Activated CD8-positive, alpha-beta memory T cell treated with anti-CD3 and anti-CD28 coated beads, Interleukin-2, amount 10 ng/mL, durations not matched to agents 7 days and 5 days (primary cell): ENCODE results near the gene PLCH1. TPM values are rescaled to one million over a fixed set of nuclear protein-coding genes. Genes with fewer than 3 reads are reported as not detected.

Source experiments
- ATAC-seq: fragments of 150-1000 bp; cut with Tn5 transposase; one replicate; pipeline ENCODE4 v1.10.0; 2021; ENCODE audit warnings: moderate library complexity
- CTCF ChIA-PET: fragments of 350-600 bp; sonication (Branson Sonifier 250); formaldehyde crosslinking; loops from one replicate; lab custom pipeline; 2021; ENCODE audit warnings: antibody characterized with exemption; lab: Charles Lee
- DNase-seq: peaks from one replicate; pipeline ENCODE4 v3.0.0-alpha.2; 2020
- H3K27ac Mint-ChIP-seq: one replicate; pipeline ENCODE4 v1.8.0; 2021; ENCODE audit warnings: mild to moderate bottlenecking, mixed read lengths
- H3K27me3 Mint-ChIP-seq: one replicate; pipeline ENCODE4 v1.8.0; 2021; ENCODE audit warnings: mixed read lengths
- H3K36me3 Mint-ChIP-seq: one replicate; pipeline ENCODE4 v1.8.0; 2021; ENCODE audit warnings: mild to moderate bottlenecking, mixed read lengths
- H3K4me1 Mint-ChIP-seq: one replicate; pipeline ENCODE4 v1.8.0; 2021; ENCODE audit warnings: mixed read lengths
- H3K4me3 Mint-ChIP-seq: one replicate; pipeline ENCODE4 v1.8.0; 2021; ENCODE audit warnings: mild to moderate bottlenecking, moderate library complexity, mixed read lengths
- H3K9me3 Mint-ChIP-seq: one replicate; pipeline ENCODE4 v1.8.0; 2022; ENCODE audit warnings: low read depth, mixed read lengths
- total RNA-seq, 2 experiments: library from RNA; stranded (reverse); gene quantifications; one replicate each; pipeline ENCODE4 v1.2.3, GENCODE V29; 2021

PLCH1 gene
- total RNA-seq, 2 experiments from 2014 or later: 0.26 to 0.58 TPM

DNA sequence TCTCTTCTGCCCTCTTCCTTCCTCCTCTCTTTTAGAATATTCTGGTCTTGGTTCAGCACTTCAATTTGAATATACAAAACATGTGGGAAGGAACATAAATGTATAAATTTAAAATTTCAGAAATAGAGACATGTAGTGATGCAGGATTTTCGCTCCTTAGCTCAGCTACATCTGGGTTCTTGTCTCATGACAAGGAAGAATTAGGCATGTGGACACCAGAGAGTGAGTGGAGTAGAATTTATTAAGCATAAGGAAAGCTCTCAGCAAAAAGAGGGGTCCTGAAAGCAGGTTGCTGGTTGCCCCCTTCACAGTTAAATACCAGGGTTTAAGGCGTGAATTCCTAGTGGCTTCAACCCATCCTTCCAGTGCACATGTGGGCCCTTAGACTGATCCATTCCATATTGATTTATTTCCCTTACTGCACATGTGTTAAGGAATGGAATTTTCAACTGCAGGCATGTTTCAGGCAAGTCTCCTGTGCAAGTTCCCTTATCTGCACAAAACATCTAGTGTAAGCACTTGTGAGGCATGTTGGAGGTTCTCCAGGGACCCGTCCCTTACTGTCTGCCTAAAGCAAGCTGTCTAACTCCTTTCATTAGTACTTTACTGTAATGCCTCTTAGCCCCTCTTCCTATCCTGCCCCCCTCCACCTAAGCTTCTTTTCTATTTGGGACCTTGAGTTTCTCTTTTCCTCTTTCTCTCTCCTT, 318.2 kb downstream of the PLCH1 start:
- Mint-ChIP-seq H3K9me3 (peaks cover 4% of the 10 kb centered on the region), H3K36me3 (no peaks in the 10 kb centered on the region), H3K4me1 (no peaks in the 10 kb centered on the region), H3K4me3 (no peak overlapping the region), H3K27me3 (no peaks in the 10 kb centered on the region), H3K27ac (no peak overlapping the region)
- CTCF ChIA-PET: no interaction called here
- no peak for DNase-seq
- no peak for ATAC-seq

DNA sequence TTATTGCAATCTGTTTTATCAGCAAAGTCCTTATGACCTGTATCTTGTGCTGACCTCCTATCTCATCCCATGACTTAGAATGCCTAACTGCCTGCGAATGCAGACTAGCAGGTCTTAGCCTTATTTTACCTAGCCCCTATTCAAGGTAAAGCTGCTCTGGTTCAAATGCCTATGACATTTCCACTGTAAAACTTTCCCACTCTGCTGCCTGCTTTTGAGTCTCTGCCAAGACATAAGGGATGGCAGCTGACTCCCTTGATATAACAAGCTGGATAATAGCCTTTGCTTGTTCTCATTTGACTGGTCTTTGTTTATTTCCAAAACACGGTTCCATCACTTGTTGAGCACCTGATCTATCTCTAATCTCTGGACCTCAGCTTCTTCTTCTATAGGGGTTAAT, 319.5 kb downstream of the PLCH1 start:
- Mint-ChIP-seq H3K4me1 (no peaks in the 10 kb centered on the region), H3K4me3 (no peak overlapping the region), H3K9me3 (peaks cover 4% of the 10 kb centered on the region), H3K36me3 (no peaks in the 10 kb centered on the region), H3K27me3 (no peaks in the 10 kb centered on the region), H3K27ac (no peak overlapping the region)
- DNase-seq (no peak), ATAC-seq (no peak)
- CTCF ChIA-PET: no interaction called here

- Mint-ChIP-seq H3K4me3 (no peak overlapping the region), H3K9me3 (peaks cover 4% of the 10 kb centered on the region), H3K36me3 (no peaks in the 10 kb centered on the region), H3K4me1 (no peaks in the 10 kb centered on the region), H3K27me3 (no peaks in the 10 kb centered on the region), H3K27ac (no peak overlapping the region)
- CTCF ChIA-PET: no interaction called here
- ATAC-seq (no peak), DNase-seq (no peak)
Observed at GRCh38 chr3:155424323-155424710, 320.6 kb downstream of the PLCH1 start.

DNA sequence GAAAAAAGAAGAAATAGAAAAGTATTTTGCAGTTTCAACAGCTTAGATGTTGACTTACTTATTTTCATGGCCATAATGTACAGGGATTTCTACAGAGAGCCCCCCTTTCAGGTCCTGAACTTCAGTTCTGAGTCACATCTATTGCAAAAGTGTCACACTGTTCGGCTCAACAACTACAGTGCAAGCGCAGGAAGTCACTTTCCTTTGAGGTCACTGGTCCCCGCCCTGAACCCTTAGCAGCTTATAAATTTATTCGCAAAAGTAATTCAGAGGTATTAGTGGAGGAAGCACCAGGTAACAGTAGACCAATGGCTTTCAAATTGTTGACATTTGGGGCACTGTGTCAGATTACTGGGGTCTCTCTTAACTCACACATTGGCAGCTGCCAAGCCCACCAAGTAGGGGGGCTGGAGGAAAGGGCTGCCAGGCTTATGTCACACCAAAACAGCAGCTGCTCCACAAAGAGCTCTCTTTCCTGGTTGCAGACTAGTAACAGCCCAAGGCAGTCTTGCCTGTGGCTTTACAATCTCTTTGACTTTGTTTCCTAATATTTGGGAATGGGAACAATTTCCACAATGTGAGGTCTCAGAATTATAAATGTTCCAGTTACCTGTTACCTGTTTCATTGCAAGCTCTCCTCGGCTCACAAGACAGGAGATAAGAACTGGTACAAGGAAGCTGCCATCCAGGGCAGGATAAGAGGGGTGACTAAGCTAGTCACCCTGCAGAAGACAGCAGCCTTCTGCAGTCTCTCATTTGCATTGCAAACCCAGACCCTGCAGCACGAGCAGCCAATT, 321.1 kb downstream of the PLCH1 start:
- Mint-ChIP-seq H3K4me3 (no peak overlapping the region), H3K9me3 (peaks cover 4% of the 10 kb centered on the region), H3K27ac (no peak overlapping the region), H3K27me3 (no peaks in the 10 kb centered on the region), H3K36me3 (no peaks in the 10 kb centered on the region), H3K4me1 (no peaks in the 10 kb centered on the region)
- CTCF ChIA-PET: no interaction called here
- ATAC-seq: no peak
- no peak for DNase-seq

DNA sequence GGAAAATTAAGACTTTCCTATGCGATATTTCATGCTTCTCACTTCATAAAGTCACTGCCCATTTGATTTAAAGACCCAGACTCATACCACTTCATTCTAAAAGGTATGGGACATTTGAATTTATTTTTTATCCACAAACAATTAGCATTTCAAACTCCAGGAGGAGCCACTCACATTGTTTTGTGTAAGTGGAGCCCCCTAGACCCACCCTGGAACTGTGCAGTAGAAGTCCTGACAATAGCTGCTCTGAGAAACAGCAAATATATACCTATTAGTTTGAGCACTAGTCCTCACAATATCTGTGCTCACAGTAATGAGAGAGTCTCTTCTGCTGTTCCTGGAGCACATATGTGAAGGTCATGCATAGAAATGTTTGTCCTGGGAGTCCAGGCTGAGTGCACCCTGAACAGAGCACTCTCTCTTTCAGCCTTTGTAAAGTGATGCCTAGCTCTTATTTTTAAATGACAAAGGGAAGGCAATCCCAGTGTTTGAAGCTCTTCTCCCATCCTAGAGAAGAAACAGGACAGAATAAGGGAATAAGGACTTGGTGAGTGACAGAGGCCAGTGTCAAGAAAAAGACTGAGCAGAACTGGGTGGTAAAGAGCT, 323.9 kb downstream of the PLCH1 start:
- H3K4me3 Mint-ChIP-seq: no peak overlapping the region
- no peaks in the 10 kb centered on the region for H3K9me3 Mint-ChIP-seq
- CTCF ChIA-PET: no interaction called here
- no peaks in the 10 kb centered on the region for H3K36me3 Mint-ChIP-seq
- no peak for ATAC-seq
- no peak overlapping the region for H3K27ac Mint-ChIP-seq
- no peaks in the 10 kb centered on the region for H3K27me3 Mint-ChIP-seq
- no peaks in the 10 kb centered on the region for H3K4me1 Mint-ChIP-seq
- no peak for DNase-seq

GRCh38 chr3:155420406-155420805, 324.5 kb downstream of the PLCH1 start:
- no peak for DNase-seq
- H3K27ac Mint-ChIP-seq: no peak overlapping the region
- CTCF ChIA-PET: no interaction called here
- no peak overlapping the region for H3K4me3 Mint-ChIP-seq
- H3K4me1 Mint-ChIP-seq: no peaks in the 10 kb centered on the region
- no peaks in the 10 kb centered on the region for H3K9me3 Mint-ChIP-seq
- ATAC-seq: no peak
- no peaks in the 10 kb centered on the region for H3K27me3 Mint-ChIP-seq
- no peaks in the 10 kb centered on the region for H3K36me3 Mint-ChIP-seq

DNA sequence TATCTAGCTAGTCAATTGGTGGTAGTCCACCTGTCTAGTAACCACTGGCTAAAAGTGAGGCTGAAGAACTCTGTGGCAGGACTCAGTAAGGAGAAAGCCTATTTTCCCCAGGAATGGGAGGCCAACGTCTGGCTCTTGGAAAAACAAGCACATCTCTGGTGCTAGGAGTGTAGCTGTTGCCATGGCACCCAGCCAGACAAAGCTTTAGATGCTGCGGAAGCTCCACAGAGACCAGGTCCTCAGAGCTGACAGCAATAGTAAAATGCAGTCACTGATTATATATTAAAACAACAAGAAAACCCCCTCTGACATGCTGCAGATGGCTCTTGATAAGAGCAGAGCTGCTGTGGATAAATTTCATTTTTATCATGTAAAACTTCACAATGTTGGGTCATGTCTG, 326.5 kb downstream of the PLCH1 start:
- ATAC-seq (no peak), DNase-seq (no peak)
- CTCF ChIA-PET: no interaction called here
- H3K27ac Mint-ChIP-seq: no peak overlapping the region
- H3K9me3 Mint-ChIP-seq: no peaks in the 10 kb centered on the region
- H3K36me3 Mint-ChIP-seq: no peaks in the 10 kb centered on the region
- H3K4me3 Mint-ChIP-seq: no peak overlapping the region
- no peaks in the 10 kb centered on the region for H3K27me3 Mint-ChIP-seq
- no peaks in the 10 kb centered on the region for H3K4me1 Mint-ChIP-seq

DNA sequence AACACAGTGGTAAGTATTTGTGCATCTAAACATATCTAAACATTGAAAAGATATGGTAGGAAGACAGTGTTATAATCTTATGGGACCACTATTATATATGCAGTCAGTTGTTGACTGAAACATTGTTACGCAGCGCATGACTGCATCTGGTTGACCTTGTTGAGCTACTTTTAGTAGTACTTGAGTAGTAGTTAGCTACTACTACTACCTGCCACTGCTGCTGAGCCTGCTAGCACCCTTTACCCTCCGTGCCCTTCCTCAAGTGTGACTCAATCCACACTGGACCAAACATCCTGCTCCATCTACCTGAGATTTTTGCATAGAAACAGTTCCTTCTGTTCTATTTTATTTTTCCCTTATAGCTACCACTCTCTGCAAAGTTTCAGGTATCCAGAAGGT, 327.8 kb downstream of the PLCH1 start:
- DNase-seq (no peak), ATAC-seq (no peak)
- Mint-ChIP-seq H3K4me3 (no peak overlapping the region), H3K27ac (no peak overlapping the region), H3K27me3 (no peaks in the 10 kb centered on the region), H3K9me3 (no peaks in the 10 kb centered on the region), H3K4me1 (no peaks in the 10 kb centered on the region), H3K36me3 (no peaks in the 10 kb centered on the region)
- CTCF ChIA-PET: no interaction called here

GRCh38 chr3:155416500-155417118, 328.3 kb downstream of the PLCH1 start:
- no peak for DNase-seq
- H3K4me3 Mint-ChIP-seq: no peak overlapping the region
- H3K4me1 Mint-ChIP-seq: no peaks in the 10 kb centered on the region
- no peaks in the 10 kb centered on the region for H3K27me3 Mint-ChIP-seq
- no peaks in the 10 kb centered on the region for H3K9me3 Mint-ChIP-seq
- H3K36me3 Mint-ChIP-seq: no peaks in the 10 kb centered on the region
- no peak overlapping the region for H3K27ac Mint-ChIP-seq
- CTCF ChIA-PET: no interaction called here
- no peak for ATAC-seq

GRCh38 chr3:155412904-155413303, 332.0 kb downstream of the PLCH1 start:
- H3K27ac Mint-ChIP-seq: no peak overlapping the region
- no peak for DNase-seq
- CTCF ChIA-PET: no interaction called here
- H3K4me3 Mint-ChIP-seq: no peak overlapping the region
- no peak for ATAC-seq
- H3K36me3 Mint-ChIP-seq: no peaks in the 10 kb centered on the region
- no peaks in the 10 kb centered on the region for H3K27me3 Mint-ChIP-seq
- no peaks in the 10 kb centered on the region for H3K9me3 Mint-ChIP-seq
- H3K4me1 Mint-ChIP-seq: no peaks in the 10 kb centered on the region

DNA sequence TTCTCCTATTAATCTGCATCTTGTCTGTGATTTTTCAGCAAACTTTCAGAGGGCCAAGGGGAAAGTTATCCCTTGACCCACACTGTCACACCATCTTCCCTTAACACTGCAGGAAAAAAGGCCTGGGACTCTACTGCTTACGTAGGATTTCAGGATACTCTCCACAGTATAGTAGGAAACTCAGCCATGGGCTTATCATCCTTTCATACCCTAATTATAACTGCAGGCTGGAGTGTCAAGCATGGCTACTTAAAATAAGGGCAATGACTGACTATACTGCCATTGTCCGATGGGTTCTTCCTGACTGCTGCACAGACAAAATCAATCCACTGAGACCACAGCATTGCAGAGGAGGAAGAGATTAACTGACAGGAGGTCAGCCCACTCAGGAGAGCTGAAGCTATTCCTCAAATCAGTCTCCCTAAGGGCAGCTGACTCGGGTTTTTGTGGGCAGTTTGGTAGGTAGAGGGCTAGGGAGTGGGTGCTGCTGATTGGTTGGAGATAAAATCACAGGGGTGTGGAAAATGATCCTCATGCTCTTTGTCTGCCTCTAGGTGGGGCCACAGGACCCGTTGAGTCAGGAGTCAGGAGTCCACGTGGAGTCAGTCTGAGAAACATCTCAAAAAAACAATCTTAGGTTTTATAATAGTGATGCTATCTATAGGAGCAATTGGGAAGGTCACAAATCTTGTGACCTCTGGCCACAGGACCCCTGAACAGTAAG, 333.2 kb downstream of the PLCH1 start:
- Mint-ChIP-seq H3K27me3 (no peaks in the 10 kb centered on the region), H3K36me3 (no peaks in the 10 kb centered on the region), H3K4me3 (no peak overlapping the region), H3K9me3 (no peaks in the 10 kb centered on the region), H3K4me1 (no peaks in the 10 kb centered on the region), H3K27ac (no peak overlapping the region)
- DNase-seq (no peak), ATAC-seq (no peak)
- CTCF ChIA-PET: no interaction called here

GRCh38 chr3:155409336-155409735, 335.5 kb downstream of the PLCH1 start:
- H3K4me3 Mint-ChIP-seq: no peak overlapping the region
- H3K27me3 Mint-ChIP-seq: no peaks in the 10 kb centered on the region
- DNase-seq: no peak
- no peak for ATAC-seq
- H3K4me1 Mint-ChIP-seq: no peaks in the 10 kb centered on the region
- no peaks in the 10 kb centered on the region for H3K36me3 Mint-ChIP-seq
- no peaks in the 10 kb centered on the region for H3K9me3 Mint-ChIP-seq
- H3K27ac Mint-ChIP-seq: no peak overlapping the region
- CTCF ChIA-PET: interaction anchor here (1.1 kb wide), 1 partner anchor 296 kb away, joined by 3 read pairs; no protein-coding TSS in a partner anchor

DNA sequence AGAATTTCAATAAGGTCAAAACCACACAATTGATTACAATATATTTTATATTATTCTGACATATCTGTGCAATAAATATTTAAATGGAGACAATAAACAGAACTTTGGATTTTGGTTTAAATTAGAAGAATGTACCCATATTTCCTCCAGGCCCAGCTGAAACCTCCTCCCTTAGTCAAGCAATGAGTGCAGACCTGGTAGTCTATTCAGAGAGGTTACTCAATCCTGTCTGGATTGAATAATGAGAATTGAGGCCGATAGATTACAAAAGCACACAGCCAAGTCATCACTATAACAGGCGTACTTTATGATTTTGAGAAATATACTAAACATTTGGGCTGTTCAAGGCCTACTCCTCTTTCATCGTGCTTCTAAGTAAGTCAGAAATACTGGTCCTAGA, 336.9 kb downstream of the PLCH1 start:
- Mint-ChIP-seq H3K9me3 (no peaks in the 10 kb centered on the region), H3K27ac (no peak overlapping the region), H3K4me1 (no peaks in the 10 kb centered on the region), H3K27me3 (no peaks in the 10 kb centered on the region), H3K36me3 (no peaks in the 10 kb centered on the region), H3K4me3 (no peak overlapping the region)
- CTCF ChIA-PET: no interaction called here
- DNase-seq (no peak), ATAC-seq (no peak)
